NCI-H446 (cell line): ENCODE measurements around the gene MTCH1.

Source experiments
- DNase-seq, 2 experiments: peaks; one replicate each; lab custom pipeline; 2025; lab: John Stamatoyannopoulos, UW

Gene MTCH1

GRCh38 chr6:36926708-36927513 is 59.1 kb downstream of the MTCH1 start:
- DNase-seq = no peak

- no peak for DNase-seq
Observed at GRCh38 chr6:36925809-36926208, 60.2 kb downstream of the MTCH1 start.

GRCh38 chr6:36924778-36925374 is 61.1 kb downstream of the MTCH1 start:
- DNase-seq = no peak

- no peak for DNase-seq
Observed at GRCh38 chr6:36924131-36924530, 61.9 kb downstream of the MTCH1 start.

GRCh38 chr6:36920546-36920945 is 65.5 kb downstream of the MTCH1 start:
- no peak for DNase-seq

- no peak for DNase-seq
Observed at GRCh38 chr6:36920049-36920448, 65.9 kb downstream of the MTCH1 start.
